ENCODE measurements around the gene C4orf50. TPM values are rescaled to one million over a fixed set of nuclear protein-coding genes. Genes with fewer than 3 reads are reported as not detected.

The C4orf50 gene
- total and polyA plus RNA-seq, 10 of the 15 experiments (the other 5 are each of a cell fraction or from before 2014, with no cell fraction given) = 0.04 to 0.09 (median 0.05) TPM; not detected in 3

- no peak overlapping the region for H2AFZ ChIP-seq (ENCODE audit: control insufficient read depth, low read depth, low read length)
- no peaks in the 10 kb centered on the region for H4K20me1 ChIP-seq (ENCODE audit: control insufficient read depth, insufficient read depth)
- SMC1A ChIA-PET (ENCODE audit: uncharacterized antibody, unreplicated experiment) = no interaction called here
- FAIRE-seq (no peak), ATAC-seq (no peak), DNase-seq (ENCODE audit: low read depth, low spot score) (no peak)
- in situ Hi-C loops (cut with MboI) = no loop called here
- no peak overlapping the region for H3K4me2 ChIP-seq (ENCODE audit: control insufficient read depth, insufficient read depth)
- H3K27ac ChIP-seq (ENCODE audit: control insufficient read depth, insufficient read depth) = no peak overlapping the region
- intact Hi-C loops (cut with micrococcal nuclease; ENCODE audit: unreplicated experiment) = no loop called here
- 44% methylated on average over 11 of the region's 14 CpGs for WGBS (ENCODE audit: insufficient coverage, insufficient replicate concordance, low lambda C conversion rate, missing lambda C conversion rate)
- POLR2A ChIA-PET = no interaction called here
- no peaks in the 10 kb centered on the region for H3K79me2 ChIP-seq (ENCODE audit: control insufficient read depth, insufficient read depth, low read length)
- no peaks in the 10 kb centered on the region for H3K9me3 ChIP-seq (replicated peaks; ENCODE audit: control insufficient read depth, insufficient read depth, low read length)
- peaks cover 6% of the 10 kb centered on the region for H3K4me1 ChIP-seq (ENCODE audit: control insufficient read depth, insufficient read depth, low read length)
- CTCF ChIA-PET = no interaction called here
- H3K9ac ChIP-seq (ENCODE audit: control insufficient read depth, insufficient read depth, low read length) = no peak overlapping the region
- no TSS peak for BruUV-seq (replicated peaks)
- H3K27me3 ChIP-seq (replicated peaks in 1 of 2; ENCODE audit: control insufficient read depth in 2 of 2, insufficient read depth in 2 of 2, low read length in 1 of 2) = no peaks in the 10 kb centered on the region; a peak in 1 of 4 replicates
- RAD21 ChIA-PET (ENCODE audit: unreplicated experiment) = no interaction called here
- no peak overlapping the region for H3K4me3 ChIP-seq
- no peaks in the 10 kb centered on the region for H3K36me3 ChIP-seq (ENCODE audit: control insufficient read depth in 2 of 2, insufficient read depth in 2 of 2, low read length in 1 of 2)
- TF ChIP-seq BCLAF1 (IDR thresholded peaks at IDR 0.05) = no peak
- no peak for TF ChIP-seq EED (IDR thresholded peaks at IDR 0.05; ENCODE audit: low read depth)
- no peak for TF ChIP-seq CBFB (IDR thresholded peaks at IDR 0.05; ENCODE audit: low read depth)
- no peak for TF ChIP-seq ZNF24 (IDR thresholded peaks at IDR 0.05)
- TF ChIP-seq ZNF687 (IDR thresholded peaks at IDR 0.05) = no peak
- no peak for TF ChIP-seq KDM1A (IDR thresholded peaks at IDR 0.05; ENCODE audit: borderline replicate concordance)
- no peak for TF ChIP-seq TARDBP (IDR thresholded peaks at IDR 0.05; ENCODE audit: borderline replicate concordance)
- TF ChIP-seq WRNIP1 (IDR thresholded peaks at IDR 0.05; ENCODE audit: borderline replicate concordance, low read depth, low read length) = no peak
- TF ChIP-seq FOXK2 (IDR thresholded peaks at IDR 0.05) = no peak
- TF ChIP-seq STAT1 (conservative IDR thresholded peaks at IDR 0.05) = no peak
- TF ChIP-seq MAX (IDR thresholded peaks at IDR 0.05; ENCODE audit: low read depth, low read length) = no peak
- TF ChIP-seq TCF3 (IDR thresholded peaks at IDR 0.05; ENCODE audit: borderline replicate concordance, insufficient read depth, low read depth, low read length) = no peak
- TF ChIP-seq RELA (IDR thresholded peaks at IDR 0.05; ENCODE audit: borderline replicate concordance, partially characterized antibody) = no peak
- no peak for TF ChIP-seq POU2F2 (IDR thresholded peaks at IDR 0.05; ENCODE audit: borderline replicate concordance, low read depth, low read length)
- TF ChIP-seq BHLHE40 (IDR thresholded peaks at IDR 0.05; ENCODE audit: borderline replicate concordance in 1 of 2, low read depth in 2 of 2, low read length in 1 of 2) = no peak
- TF ChIP-seq E4F1 (IDR thresholded peaks at IDR 0.05; ENCODE audit: borderline replicate concordance, partially characterized antibody) = no peak
Observed at GRCh38 chr4:6046526-6047129, 28.4 kb upstream of the C4orf50 start.

All from GM12878 (cell line).